ENCODE results near the gene CCT3. TPM values are rescaled to one million over a fixed set of nuclear protein-coding genes. Genes with fewer than 3 reads are reported as not detected.

The CCT3 gene
- total RNA-seq, 1 donor from 2014 or later: 193 TPM

GRCh38 chr1:156368157-156368658 is 30.1 kb upstream of the CCT3 start:
- H3K27me3 Mint-ChIP-seq (ENCODE audit: unreplicated experiment): peaks cover 64% of the 10 kb centered on the region
- H3K36me3 Mint-ChIP-seq (ENCODE audit: unreplicated experiment): no peaks in the 10 kb centered on the region
- H3K4me1 Mint-ChIP-seq (ENCODE audit: unreplicated experiment): peaks cover 6% of the 10 kb centered on the region
- no peak for DNase-seq (ENCODE audit: extremely low spot score, unreplicated experiment)
- no peaks in the 10 kb centered on the region for H3K9me3 Mint-ChIP-seq (ENCODE audit: unreplicated experiment)
- no peak overlapping the region for H3K27ac Mint-ChIP-seq (ENCODE audit: unreplicated experiment)
- no peak overlapping the region for H3K4me3 Mint-ChIP-seq (ENCODE audit: unreplicated experiment)
- TF ChIP-seq CTCF (IDR thresholded peaks at IDR 0.05): no peak

GRCh38 chr1:156367383-156368156 is 29.5 kb upstream of the CCT3 start:
- Mint-ChIP-seq H3K27me3 (ENCODE audit: unreplicated experiment) (peaks cover 57% of the 10 kb centered on the region), H3K4me1 (ENCODE audit: unreplicated experiment) (peaks cover 6% of the 10 kb centered on the region), H3K27ac (ENCODE audit: unreplicated experiment) (no peak overlapping the region), H3K4me3 (ENCODE audit: unreplicated experiment) (no peak overlapping the region), H3K9me3 (ENCODE audit: unreplicated experiment) (no peaks in the 10 kb centered on the region), H3K36me3 (ENCODE audit: unreplicated experiment) (no peaks in the 10 kb centered on the region)
- no peak for TF ChIP-seq CTCF (IDR thresholded peaks at IDR 0.05)
- DNase-seq (ENCODE audit: extremely low spot score, unreplicated experiment): no peak

- Mint-ChIP-seq H3K36me3 (ENCODE audit: unreplicated experiment) (no peaks in the 10 kb centered on the region), H3K9me3 (ENCODE audit: unreplicated experiment) (no peaks in the 10 kb centered on the region), H3K27me3 (ENCODE audit: unreplicated experiment) (peaks cover 49% of the 10 kb centered on the region), H3K27ac (ENCODE audit: unreplicated experiment) (no peak overlapping the region), H3K4me3 (ENCODE audit: unreplicated experiment) (no peak overlapping the region), H3K4me1 (ENCODE audit: unreplicated experiment) (peaks cover 6% of the 10 kb centered on the region)
- DNase-seq (ENCODE audit: extremely low spot score, unreplicated experiment): no peak
- no peak for TF ChIP-seq CTCF (IDR thresholded peaks at IDR 0.05)
Measured at GRCh38 chr1:156366378-156367166, 28.5 kb upstream of the CCT3 start.

- Mint-ChIP-seq H3K9me3 (ENCODE audit: unreplicated experiment) (no peaks in the 10 kb centered on the region), H3K4me1 (ENCODE audit: unreplicated experiment) (peaks cover 6% of the 10 kb centered on the region), H3K27ac (ENCODE audit: unreplicated experiment) (no peak overlapping the region), H3K27me3 (ENCODE audit: unreplicated experiment) (peaks cover 47% of the 10 kb centered on the region), H3K36me3 (ENCODE audit: unreplicated experiment) (no peaks in the 10 kb centered on the region), H3K4me3 (ENCODE audit: unreplicated experiment) (no peak overlapping the region)
- no peak for TF ChIP-seq CTCF (IDR thresholded peaks at IDR 0.05)
- DNase-seq (ENCODE audit: extremely low spot score, unreplicated experiment): no peak
Measured at GRCh38 chr1:156365754-156366153, 27.7 kb upstream of the CCT3 start.

- Mint-ChIP-seq H3K9me3 (ENCODE audit: unreplicated experiment) (no peaks in the 10 kb centered on the region), H3K27me3 (ENCODE audit: unreplicated experiment) (peaks cover 70% of the 10 kb centered on the region), H3K4me3 (ENCODE audit: unreplicated experiment) (no peak overlapping the region), H3K27ac (ENCODE audit: unreplicated experiment) (no peak overlapping the region), H3K36me3 (ENCODE audit: unreplicated experiment) (no peaks in the 10 kb centered on the region), H3K4me1 (ENCODE audit: unreplicated experiment) (peaks cover 2% of the 10 kb centered on the region)
- DNase-seq (ENCODE audit: extremely low spot score, unreplicated experiment): no peak
- TF ChIP-seq CTCF (IDR thresholded peaks at IDR 0.05): no peak
Measured at GRCh38 chr1:156360534-156360933, 22.4 kb upstream of the CCT3 start.

All from osteocyte (in vitro differentiated cells).